ENCODE data around the gene FGFBP1.

FGFBP1 gene

DNA sequence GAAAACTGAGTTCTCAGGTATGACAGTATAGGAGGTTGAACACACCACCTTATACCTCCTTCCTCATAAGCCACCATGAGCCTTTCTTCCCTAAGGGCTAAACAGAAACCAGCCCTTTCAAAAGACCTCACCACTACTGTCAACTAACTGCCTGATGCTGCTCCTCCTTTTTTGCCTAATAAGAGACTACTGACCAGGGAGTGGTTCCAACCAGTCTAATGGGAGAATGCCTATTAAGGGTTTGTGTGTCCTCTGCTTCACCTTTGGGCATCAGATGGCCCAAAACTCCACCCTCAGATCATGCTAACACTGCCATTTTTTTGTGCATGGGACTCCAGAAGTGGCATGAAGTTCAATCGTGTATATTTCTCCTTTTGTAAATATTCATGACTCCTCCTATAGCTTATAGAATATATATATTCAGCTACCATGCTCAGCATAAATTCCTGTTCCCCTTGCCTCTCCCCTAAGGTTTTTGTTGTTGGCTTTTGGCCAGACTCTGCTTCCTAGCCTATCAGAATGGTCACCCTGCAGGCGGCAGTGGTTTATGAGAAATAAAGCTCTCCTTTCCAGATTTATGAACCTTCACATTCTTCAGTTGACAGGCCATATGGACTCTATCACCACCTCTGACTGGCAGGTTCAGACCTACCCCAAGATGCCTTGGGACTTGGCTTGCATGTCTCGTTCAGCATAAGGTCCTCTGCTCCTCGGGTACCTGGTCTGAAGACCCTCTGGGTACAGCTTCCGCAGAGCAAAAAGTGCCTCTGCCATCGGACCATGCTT lies 28.2 kb downstream of the FGFBP1 start:
- no peak for DNase-seq

DNA sequence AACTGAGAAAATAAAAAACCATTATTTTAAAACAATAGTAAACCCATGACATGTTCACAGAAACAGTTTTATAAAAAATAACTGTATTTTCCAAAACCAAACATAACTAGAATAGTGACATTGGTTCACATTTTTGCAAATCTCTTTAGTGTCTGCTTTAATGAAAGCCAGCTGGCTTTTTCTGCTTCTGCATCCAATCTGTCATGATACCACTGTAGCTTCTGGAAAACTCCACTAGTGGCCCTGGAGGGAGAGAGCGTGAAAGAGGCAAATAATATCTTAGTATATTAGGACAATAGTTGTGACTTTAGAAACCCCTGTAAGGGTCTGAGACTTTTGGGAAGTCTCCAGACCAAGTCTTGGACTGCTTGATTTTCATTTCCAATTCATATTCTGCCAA lies 31.1 kb downstream of the FGFBP1 start:
- DNase-seq = no peak

DNA sequence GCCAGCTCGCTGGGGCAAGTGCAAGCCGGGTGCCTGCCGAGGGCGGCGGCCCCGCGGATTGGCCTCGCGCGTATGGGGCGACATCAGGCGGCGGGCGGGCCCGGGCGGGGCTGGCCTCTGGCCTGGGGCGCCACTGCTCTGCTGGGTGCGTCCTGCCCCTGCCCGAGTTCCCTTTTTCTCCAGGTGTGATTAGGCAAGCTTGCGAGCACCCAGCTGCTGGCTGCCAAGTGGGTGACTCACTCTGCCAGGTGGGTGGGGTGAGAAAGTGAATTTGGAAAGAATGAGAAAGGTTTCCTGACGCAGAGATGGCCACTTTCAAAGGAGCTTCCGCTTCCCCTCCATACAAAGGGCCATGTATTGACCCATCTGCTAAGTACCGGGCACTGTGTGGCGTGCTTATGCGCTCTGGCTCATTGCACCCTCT lies 32.5 kb downstream of the FGFBP1 start:
- no peak for DNase-seq

DNA sequence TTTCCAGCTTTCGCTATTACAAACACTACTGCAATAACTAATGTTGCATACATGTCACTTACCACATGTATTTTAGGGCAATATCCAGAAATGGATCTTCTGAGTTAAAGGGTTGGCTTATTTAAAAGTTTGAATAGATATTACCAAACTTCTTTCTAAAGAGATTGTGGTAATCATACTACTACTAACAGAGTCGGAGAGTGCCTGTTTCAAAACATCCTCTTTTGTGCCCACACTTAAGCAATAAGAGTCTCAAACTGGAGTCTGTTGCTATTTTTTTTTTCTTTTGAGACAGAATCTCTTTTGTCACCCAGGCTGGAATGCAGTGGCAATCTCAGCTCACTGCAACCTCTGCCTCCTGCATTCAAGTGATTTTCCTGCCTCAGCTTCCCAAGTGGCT lies 35.8 kb downstream of the FGFBP1 start:
- no peak for DNase-seq

DNA sequence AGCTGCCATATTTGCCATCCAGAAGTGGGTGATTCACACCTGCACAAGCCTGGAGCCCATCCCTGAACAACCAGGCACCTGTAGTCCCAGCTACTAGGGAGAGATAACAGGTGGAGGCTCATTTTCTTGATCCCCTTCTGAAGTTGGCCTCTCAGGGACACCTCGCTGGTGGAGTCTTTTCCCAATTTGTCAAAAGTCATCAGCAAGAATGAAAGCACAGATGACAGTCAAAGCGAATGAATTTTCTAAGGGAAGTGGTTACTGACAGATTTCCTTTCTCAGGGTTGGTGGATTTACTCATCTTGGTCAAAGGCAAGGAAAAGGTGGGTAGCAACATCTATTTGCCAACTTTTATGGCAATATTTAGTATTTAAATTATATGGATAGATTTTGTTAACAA lies 36.5 kb downstream of the FGFBP1 start:
- DNase-seq = no peak

DNA sequence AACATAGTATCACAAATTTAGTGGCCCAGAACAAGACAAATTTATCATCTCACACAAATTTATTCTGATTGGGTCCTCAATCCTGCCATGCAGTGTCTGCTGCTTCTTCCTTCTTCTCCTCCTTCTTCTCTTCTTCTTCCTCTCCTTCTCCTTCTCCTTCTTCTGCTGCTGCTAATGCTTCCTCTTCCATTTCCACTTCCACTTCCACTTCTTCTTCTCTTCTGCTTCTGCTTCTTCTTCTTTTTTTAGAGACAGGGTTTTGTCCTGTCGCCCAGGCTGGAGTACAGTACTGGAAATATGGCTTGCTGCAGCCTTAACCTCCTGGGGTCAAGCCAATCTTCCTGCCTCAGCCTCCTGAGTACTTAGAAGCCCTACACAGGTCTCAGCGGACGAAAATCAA lies 37.5 kb downstream of the FGFBP1 start:
- no peak for DNase-seq

DNA sequence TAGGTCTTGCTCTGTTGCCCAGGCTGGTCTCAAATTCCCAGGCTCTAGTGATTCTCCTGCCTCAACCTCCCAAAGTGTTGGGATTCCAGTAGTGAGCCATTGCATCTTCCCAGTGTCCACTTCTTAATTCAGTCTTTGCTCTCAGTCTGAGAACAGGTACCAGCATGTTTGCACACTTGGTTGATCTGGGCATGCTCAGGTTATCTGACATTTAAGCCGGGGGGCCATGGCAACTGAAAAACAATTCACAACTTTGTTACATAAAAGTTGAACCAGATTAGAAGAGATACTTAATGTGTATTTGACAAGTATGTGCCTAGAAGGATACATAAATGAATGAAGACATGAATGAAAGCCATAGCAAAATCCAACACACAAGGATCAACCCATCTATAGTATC lies 39.0 kb downstream of the FGFBP1 start:
- DNase-seq = no peak

DNA sequence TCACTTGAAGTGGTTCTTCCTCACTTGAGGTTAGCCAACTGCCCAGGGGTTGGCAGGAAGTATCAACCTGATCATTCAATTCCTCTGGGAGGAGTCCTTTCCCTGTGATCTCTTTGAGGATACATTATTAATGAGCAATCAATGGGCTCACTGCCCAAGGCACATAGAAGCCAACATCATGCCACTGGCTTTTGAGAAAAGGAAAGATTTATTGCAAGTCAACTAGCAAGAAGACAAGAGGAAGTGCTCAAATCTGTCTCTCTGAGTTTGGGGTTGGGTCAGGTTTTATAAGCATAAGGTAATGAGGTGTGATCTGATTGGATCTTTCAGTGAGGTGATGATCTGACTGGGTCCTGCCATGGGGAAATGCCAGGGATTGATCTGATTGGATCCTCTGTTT lies 39.6 kb downstream of the FGFBP1 start:
- DNase-seq = no peak

DNA sequence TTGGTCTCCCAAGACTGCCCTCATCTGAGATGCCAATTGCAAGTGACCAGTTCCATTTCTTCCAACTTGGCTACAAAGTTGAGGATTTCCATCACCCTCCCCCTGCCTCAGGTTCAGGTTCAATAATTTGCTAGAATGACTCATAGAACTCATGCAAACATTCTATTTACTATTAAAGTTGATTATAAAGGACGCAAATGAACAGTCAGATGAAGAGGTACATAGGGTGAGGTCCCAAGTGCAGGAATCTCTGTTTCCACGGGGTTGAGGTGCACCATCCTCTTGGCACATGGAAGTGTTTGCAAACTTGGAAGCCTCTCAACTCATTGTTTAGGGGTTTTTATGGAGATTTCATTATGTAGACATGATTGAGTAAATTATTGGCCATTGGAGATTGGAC lies 41.0 kb downstream of the FGFBP1 start:
- no peak for DNase-seq

DNA sequence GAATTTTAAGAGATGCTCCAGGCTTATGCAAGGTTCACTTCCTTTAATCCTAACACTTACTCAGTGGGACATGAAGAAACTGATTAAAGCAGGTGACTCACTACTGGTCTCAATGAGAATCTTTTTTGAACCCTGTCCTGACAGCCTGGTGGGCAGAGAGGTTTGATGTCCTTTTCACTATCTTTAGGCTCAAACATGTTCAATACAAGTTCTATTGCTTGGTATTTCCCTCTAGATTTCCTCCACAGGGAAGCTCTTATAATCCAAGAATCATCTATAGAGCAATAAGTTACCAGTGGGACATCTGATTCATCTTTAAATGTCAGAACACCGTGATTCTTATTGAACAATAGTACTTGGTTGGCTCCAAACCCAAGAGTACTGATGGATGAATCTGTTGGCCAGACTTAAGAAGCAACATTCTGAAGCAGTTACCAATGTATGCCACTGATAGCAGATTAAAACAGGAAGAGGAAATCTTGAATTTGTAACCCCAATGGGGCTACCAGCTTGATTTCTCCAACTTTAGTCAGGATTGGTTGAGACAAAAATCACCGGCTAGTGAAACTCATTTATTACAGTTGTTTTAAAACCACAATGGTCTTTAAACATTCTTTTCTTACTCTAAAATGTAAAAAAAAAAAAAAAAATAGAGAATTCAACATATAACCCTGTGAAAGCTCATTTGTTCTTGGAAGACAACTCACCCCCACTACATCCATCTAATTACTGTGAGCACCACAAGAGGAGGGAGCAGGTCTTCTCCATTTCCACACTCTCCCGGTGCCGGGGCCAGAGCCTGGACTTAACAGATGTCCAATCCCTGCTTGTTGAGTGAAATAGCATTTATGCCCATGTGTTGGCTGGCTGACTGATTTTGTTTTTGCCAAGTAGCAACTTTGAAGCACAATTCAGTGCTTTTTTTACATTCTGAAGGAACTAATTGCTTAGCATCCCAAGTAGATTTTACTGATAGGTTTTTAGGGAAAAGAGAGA lies 43.3 kb downstream of the FGFBP1 start:
- no peak for DNase-seq

DNA sequence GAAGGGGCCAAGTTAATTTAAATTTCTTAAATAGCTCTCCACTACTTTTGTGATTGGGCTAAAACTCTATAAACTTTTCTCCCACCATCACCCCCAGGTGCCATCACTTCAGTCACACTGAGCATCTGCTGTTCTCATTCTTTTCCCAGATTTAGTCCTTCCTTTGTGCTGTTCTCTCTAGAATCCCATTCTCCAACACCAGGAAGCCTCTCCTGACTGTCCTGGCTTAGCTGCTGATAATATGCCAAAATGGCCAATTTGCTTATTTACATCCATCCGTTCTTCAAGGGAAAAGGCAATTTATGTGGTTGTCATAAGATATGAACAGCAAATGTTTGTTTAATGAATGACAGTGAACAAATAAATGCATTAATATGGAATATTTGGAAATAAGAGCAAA lies 44.1 kb downstream of the FGFBP1 start:
- no peak for DNase-seq

DNA sequence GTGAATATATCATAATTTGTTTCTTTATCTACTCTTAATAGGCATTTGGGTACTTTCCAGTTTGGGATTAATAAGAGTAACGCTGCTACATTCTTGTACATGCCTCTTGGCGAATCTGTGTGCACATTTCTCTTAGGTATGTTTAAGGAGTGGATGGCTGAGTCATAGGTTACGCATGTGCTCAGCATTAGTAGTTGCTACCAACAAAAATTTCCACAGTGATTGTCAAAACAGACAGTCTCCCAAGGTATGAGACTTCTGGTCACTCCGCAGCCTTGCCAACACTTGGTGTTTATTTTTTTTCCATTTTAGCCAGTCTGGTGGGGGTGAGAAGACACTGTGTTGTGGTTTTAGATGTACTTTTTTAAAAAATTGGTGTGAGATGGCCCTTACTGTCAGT lies 44.6 kb downstream of the FGFBP1 start:
- no peak for DNase-seq

DNA sequence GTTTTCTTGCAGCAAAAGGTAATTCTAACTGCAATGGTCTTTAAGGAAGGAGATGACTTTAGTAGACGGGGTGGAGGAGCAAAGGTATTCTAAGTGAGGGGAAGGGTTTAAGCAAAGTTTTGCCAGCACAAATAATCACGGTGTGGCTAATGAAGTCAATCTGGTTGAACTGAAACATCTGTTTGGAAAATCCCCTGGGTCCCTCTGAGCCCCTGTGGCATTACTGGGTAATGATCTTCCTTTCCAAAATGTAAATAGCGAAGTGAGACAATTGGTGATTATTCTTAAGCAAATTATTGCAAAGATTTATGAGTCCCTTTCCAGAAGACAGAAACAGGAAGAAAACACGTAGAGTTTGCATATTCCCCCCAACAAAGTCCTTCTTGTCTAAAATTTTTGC lies 47.2 kb downstream of the FGFBP1 start:
- DNase-seq = no peak

DNA sequence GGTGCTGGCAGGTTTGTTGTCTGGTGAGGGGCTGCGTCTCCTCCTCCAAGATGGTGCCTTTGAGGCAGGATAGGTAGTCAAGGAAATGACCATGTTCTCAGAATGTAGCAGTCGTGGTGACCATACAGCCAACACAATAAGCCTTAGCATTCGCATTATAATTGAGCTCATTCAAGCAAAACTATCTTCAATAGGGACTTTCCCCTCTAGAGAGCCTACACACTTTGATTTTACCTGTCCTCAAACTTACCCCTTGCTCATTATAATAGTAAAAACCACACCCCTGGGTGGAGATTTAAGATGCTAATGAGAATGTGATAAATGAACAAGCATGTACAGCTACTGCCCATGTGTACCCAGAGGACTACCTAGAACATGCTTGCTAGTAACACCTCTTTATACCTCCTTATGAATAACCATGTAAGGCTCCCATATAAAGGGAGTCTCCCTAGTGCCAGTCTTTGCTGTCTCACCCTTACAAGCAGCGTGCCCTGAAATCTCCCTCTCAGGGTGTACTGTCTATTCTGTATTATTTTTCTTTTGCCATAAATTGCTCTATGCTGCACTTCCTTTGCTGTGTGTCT lies 48.2 kb downstream of the FGFBP1 start:
- no peak for DNase-seq

DNA sequence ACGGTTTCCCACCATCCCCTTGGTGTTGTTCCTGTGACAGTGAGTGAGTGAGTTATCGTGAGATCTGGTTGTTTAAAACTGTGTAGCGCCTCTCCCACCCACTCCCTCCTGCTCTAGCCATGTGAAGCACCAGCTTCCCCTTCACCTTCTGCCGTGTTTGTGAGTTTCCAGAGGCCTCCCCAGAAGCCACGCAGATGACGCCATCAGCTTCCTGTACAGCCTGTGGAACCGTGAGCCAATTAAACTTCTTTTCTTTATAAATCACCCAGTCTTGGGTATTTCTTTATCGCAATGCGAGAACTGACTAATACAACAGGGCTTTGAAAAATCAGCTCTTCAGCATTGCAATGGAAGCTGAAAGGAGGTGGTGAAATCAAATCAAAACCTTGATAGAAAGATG lies 50.0 kb downstream of the FGFBP1 start:
- no peak for DNase-seq
